Raji (cell line): ENCODE data around the gene C3orf20.

Experiments used
- POLR2A ChIP-seq: IDR thresholded peaks from 2 replicates; pipeline ENCODE4 v1.6.1; 2011; ENCODE audit warnings: low read depth, low read length, control low read depth; ENCODE audit not compliant: insufficient read depth

The C3orf20 gene

GRCh38 chr3:14788644-14789043 lies 113.7 kb downstream of the C3orf20 start:
- no peak for TF ChIP-seq POLR2A

DNA sequence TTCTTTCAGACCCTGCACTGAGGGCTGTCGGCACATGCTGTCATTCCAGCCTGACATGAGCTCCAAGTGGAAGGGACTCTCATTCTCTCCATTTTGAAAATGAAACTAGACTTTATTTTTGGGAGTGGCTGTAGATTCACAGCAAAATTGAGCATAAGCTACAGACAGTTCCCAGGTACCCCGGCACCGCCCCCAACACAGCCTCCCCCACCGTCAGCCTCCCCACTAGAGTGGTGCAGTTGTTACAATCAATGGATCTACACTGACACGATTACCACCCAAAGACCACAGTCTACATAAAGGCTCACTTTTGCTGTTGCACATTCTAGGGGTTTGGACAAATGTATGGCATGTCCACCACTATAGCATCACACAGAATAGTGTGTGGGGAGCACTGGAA lies 114.3 kb downstream of the C3orf20 start:
- TF ChIP-seq POLR2A, result no peak

GRCh38 chr3:14789640-14790285 lies 114.8 kb downstream of the C3orf20 start:
- TF ChIP-seq POLR2A, result no peak

GRCh38 chr3:14791343-14791945 lies 116.5 kb downstream of the C3orf20 start:
- no peak for TF ChIP-seq POLR2A

- TF ChIP-seq POLR2A, result no peak
Observed at GRCh38 chr3:14792691-14793121, 117.8 kb downstream of the C3orf20 start.

- no peak for TF ChIP-seq POLR2A
Observed at GRCh38 chr3:14793126-14793857, 118.4 kb downstream of the C3orf20 start.

GRCh38 chr3:14793858-14794234 lies 118.9 kb downstream of the C3orf20 start:
- TF ChIP-seq POLR2A, result no peak

DNA sequence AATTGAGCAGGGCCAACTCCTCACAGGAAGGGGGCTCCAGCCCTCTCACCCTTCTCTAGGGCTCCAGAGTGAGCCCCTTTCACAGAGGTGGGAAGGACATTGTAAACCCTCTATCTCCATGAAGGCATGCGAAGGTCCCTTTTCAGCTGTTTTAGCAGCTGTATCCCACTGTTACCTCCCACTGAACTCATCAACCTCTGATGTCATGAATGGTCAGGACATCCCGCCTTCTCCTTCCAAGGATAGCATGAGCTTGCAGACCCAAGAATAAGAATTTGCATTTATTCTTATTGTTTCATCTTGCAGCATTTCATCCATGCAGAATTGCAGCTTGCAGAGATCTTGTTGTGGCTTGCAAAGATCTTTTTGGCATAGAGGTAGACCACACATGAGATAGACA lies 119.5 kb downstream of the C3orf20 start:
- no peak for TF ChIP-seq POLR2A

- TF ChIP-seq POLR2A, result no peak
Observed at GRCh38 chr3:14795996-14796395, 121.1 kb downstream of the C3orf20 start.

DNA sequence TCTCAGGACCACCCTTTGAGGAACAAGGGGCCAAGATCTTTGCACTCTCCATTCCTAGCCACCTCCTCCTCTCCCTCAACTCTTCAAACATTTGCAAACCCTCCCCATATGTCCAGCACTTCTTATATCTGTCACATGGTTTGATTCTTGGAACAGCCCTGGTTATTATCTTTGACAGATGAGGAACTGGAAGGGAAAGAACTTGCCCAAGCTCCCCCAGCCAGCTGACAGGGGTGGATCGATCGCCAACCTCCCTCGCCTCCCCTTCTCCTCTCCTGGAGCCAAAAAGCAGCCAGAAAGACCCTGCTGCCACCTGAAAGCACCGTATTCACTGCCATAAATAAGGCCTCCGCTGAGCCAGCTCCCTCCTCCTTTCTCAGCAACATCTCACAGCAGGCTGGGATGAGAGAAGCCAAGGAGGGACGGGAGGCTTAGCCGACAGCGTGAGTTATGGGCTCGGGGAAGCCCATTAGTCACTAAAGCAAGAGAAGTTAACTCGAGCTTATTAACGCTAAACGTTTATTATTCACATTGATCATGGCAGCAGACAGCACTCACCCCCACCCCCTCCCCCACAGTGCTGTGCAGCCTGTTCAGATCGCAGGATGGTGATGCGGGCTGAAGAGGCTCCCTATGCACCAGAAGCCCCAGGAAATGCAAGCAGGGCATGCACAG lies 121.6 kb downstream of the C3orf20 start:
- no peak for TF ChIP-seq POLR2A

DNA sequence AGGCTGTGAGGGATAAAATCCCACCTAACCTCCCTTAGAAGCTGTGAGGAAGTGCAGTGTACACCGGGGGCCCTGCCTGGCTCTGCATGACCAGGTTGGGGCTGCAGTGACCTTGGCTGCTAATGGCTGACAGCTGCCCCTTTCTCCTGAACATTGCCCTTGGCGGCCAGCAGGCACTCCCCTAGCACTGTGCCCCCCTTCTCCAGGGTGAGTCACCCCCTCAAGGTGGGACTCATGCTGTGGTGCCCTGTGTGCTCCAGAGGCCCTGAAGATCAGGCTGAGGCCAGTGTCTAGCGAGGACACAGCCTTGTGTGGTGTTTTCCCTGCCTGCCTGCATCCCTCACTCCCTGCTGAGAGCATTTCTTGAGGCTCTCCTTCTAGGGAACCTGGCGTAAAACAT lies 122.8 kb downstream of the C3orf20 start:
- TF ChIP-seq POLR2A, result no peak

DNA sequence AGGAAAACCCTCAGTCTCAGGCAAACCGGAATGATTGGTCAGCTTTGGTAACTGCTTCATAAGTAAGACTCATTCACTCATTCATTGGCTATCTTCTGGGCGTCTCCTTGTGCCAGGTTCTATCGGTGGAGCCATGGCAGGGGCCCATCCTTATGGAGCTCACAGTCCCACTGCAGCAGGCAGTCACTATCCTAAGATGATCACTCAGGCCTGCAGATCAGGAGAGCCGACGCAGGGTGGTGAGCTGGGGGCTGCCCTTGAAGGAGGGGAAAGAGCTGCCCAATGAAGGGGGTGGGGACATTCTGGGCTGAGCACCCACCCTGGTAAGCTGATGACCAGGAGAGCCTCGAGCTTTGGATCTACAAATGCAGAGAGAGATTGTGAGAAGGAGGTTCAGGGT lies 123.3 kb downstream of the C3orf20 start:
- no peak for TF ChIP-seq POLR2A

- no peak for TF ChIP-seq POLR2A
Observed at GRCh38 chr3:14799146-14799545, 124.2 kb downstream of the C3orf20 start.

DNA sequence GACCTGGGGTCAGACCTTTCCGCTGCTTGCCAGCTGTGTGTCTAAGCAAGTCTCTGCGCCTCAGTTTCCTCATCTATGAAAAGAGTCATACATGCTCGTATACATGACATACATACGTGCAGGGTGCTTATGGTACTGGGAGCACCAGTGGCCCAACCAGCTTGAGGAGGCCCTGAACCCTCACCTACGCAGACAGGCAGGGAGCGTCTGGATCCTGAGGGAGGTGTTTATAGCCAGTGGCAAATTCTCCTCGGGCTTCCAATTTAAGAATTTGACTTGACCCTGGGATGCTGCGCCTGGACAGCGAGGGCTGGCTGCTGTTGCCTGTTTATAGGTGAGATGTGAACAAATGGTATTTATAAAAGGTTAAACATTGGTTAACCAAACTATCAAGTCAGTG lies 126.1 kb downstream of the C3orf20 start:
- TF ChIP-seq POLR2A, result no peak

DNA sequence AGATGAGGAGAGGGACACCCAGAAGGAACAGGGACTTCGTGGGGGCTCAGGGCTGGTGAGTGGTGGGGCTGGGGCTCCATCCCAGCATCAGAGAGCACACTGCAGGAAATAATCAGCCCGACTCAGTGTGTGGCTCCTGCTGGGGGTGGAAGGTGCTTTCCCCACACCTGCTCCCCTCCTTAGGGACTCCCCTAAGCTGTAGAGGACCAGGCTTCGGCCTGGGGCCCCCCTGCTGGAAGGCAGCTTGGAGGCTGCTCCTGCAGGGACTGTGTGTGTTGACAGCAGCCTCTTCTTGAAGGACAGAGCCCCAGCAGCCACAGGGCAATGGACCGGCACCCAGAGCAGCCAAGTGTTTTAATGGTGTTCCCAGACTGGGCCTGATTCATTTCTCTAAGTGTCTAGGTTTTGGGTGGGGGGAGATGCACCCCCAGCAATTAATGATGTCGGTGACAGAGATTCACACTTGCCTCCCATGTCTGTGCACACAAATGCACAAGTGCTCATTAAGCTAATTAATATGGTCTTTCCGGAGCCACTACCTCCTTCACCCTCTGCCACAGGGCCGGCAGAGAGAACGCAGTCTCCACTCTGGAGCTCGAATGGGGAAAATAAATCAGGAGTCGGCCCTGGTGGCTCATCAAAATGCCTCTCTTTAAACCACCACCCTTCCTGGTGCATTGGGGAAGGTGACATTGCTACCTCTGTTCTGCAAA lies 126.9 kb downstream of the C3orf20 start:
- TF ChIP-seq POLR2A, result no peak
